Smooth muscle cell (in vitro differentiated cells): ENCODE measurements around the gene RAPGEF4. TPM values are rescaled to one million over a fixed set of nuclear protein-coding genes. Genes with fewer than 3 reads are reported as not detected.

Experiments used
- DNase-seq: peaks from one replicate; lab custom pipeline; 2025; ENCODE audit not compliant: unreplicated experiment; lab: John Stamatoyannopoulos, UW
- H2AFZ ChIP-seq: fragments of 200-600 bp; sonication (generic); 2 replicates; pipeline ENCODE4 v1.6.0; 2016; ENCODE audit warnings: antibody characterized with exemption, low read depth, mild to moderate bottlenecking
- H3F3A ChIP-seq: fragments of 200-600 bp; sonication (generic); 2 replicates; pipeline ENCODE4 v1.6.0; 2017; ENCODE audit warnings: antibody characterized with exemption, low read depth
- H3K27ac ChIP-seq: fragments of 200-600 bp; sonication (generic); 2 replicates; pipeline ENCODE4 v1.5.1; 2016; ENCODE audit warnings: low read depth, mild to moderate bottlenecking
- H3K27me3 ChIP-seq: fragments of 200-600 bp; sonication (generic); 2 replicates; pipeline ENCODE4 v1.6.1; 2016; ENCODE audit warnings: low read depth, mild to moderate bottlenecking
- H3K36me3 ChIP-seq: fragments of 200-600 bp; sonication (generic); 2 replicates; pipeline ENCODE4 v1.5.1; 2016; ENCODE audit warnings: low read depth
- H3K4me1 ChIP-seq: fragments of 200-600 bp; sonication (generic); 2 replicates; pipeline ENCODE4 v1.5.1; 2016; ENCODE audit warnings: low read depth
- H3K4me2 ChIP-seq: fragments of 200-600 bp; sonication (generic); 2 replicates; pipeline ENCODE4 v1.6.0; 2016; ENCODE audit warnings: mild to moderate bottlenecking
- H3K4me3 ChIP-seq: fragments of 200-600 bp; sonication (generic); 2 replicates; pipeline ENCODE4 v1.5.1; 2016; ENCODE audit warnings: mild to moderate bottlenecking
- H3K79me2 ChIP-seq: fragments of 200-600 bp; sonication (generic); 2 replicates; pipeline ENCODE4 v1.6.0; 2016; ENCODE audit warnings: low read depth, mild to moderate bottlenecking
- H3K9ac ChIP-seq: fragments of 200-600 bp; sonication (generic); 2 replicates; pipeline ENCODE4 v1.6.0; 2016; ENCODE audit warnings: low read depth
- H3K9me3 ChIP-seq: fragments of 200-600 bp; sonication (generic); replicated peaks from 2 replicates; pipeline ENCODE4 v1.5.1; 2016; ENCODE audit warnings: low read depth
- H4K20me1 ChIP-seq: fragments of 200-600 bp; sonication (generic); 2 replicates; pipeline ENCODE4 v1.6.0; 2016; ENCODE audit warnings: low read depth
- WGBS: methylation state at CpG from one replicate; pipeline ENCODE4 v1.1.7; 2016; ENCODE audit warnings: low lambda C conversion rate; 5-methylcytosine and 5-hydroxymethylcytosine counted together
- polyA plus RNA-seq: library from polyadenylated mRNA; unstranded; fragments of >200 nt; fragmentation: Nextera tagmentation; extraction: Ambion mirVana; gene quantifications from 2 replicates; pipeline ENCODE4 v1.2.1, GENCODE V29; 2016
- total RNA-seq: library from RNA; depleted of rRNA; stranded (reverse); fragments of >200 nt; gene quantifications from 2 replicates; pipeline ENCODE4 v1.2.3, GENCODE V29; 2014
- TF ChIP-seq, protein P1 (sequence below): fragments of 200-600 bp; sonication (generic); IDR thresholded peaks from 2 replicates; pipeline ENCODE4 v1.5.1; 2017; ENCODE audit warnings: borderline replicate concordance, mild to moderate bottlenecking, antibody characterized with exemption; ENCODE audit not compliant: insufficient read depth, poor library complexity, severe bottlenecking

RAPGEF4 gene
- total and polyA plus RNA-seq, 2 experiments from 2014 or later = 0.35 to 2.7 TPM

GRCh38 chr2:173066887-173067676 lies 331.4 kb downstream of the RAPGEF4 start:
- Histone ChIP-seq H3K9me3 (no peaks in the 10 kb centered on the region), H3K9ac (no peak overlapping the region), H3K79me2 (no peaks in the 10 kb centered on the region), H2AFZ (no peak overlapping the region), H3K27me3 (no peaks in the 10 kb centered on the region), H3K4me2 (no peak overlapping the region), H3K4me3 (no peak overlapping the region), H3K36me3 (no peaks in the 10 kb centered on the region), H3K4me1 (no peaks in the 10 kb centered on the region), H3K27ac (no peak overlapping the region), H4K20me1 (no peaks in the 10 kb centered on the region), H3F3A (no peaks in the 10 kb centered on the region)
- DNase-seq = no peak
- 93% methylated on average over 6 of the region's 6 CpGs for WGBS
- TF ChIP-seq, protein P1, sequence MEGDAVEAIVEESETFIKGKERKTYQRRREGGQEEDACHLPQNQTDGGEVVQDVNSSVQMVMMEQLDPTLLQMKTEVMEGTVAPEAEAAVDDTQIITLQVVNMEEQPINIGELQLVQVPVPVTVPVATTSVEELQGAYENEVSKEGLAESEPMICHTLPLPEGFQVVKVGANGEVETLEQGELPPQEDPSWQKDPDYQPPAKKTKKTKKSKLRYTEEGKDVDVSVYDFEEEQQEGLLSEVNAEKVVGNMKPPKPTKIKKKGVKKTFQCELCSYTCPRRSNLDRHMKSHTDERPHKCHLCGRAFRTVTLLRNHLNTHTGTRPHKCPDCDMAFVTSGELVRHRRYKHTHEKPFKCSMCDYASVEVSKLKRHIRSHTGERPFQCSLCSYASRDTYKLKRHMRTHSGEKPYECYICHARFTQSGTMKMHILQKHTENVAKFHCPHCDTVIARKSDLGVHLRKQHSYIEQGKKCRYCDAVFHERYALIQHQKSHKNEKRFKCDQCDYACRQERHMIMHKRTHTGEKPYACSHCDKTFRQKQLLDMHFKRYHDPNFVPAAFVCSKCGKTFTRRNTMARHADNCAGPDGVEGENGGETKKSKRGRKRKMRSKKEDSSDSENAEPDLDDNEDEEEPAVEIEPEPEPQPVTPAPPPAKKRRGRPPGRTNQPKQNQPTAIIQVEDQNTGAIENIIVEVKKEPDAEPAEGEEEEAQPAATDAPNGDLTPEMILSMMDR = no peak

GRCh38 chr2:173075056-173075780 lies 339.6 kb downstream of the RAPGEF4 start:
- Histone ChIP-seq H3K27me3 (no peaks in the 10 kb centered on the region), H2AFZ (peak overlapping the region; percentile 83), H3K9me3 (no peaks in the 10 kb centered on the region), H3K9ac (peak overlapping the region; percentile 87), H3K27ac (peak overlapping the region; percentile 84), H3K36me3 (no peaks in the 10 kb centered on the region), H3K4me1 (peaks cover 24% of the 10 kb centered on the region), H3K4me2 (peak overlapping the region; percentile 90), H3F3A (peaks cover under 1% of the 10 kb centered on the region), H3K79me2 (peaks cover 28% of the 10 kb centered on the region), H4K20me1 (peaks cover 3% of the 10 kb centered on the region), H3K4me3 (peak overlapping the region; percentile 83)
- DNase-seq = no peak
- WGBS = 6% methylated on average over 23 of the region's 25 CpGs
- TF ChIP-seq, protein P1 = no peak

- H3K27me3 ChIP-seq = no peaks in the 10 kb centered on the region
- H2AFZ ChIP-seq = peak within 1 kb of the TSS; percentile 83
- no peaks in the 10 kb centered on the region for H3K9me3 ChIP-seq
- TF ChIP-seq, protein P1 = peak; percentile 19
- 1% methylated on average over 29 of the region's 106 CpGs for WGBS
- H3K4me2 ChIP-seq = peak within 1 kb of the TSS; percentile 90
- H3K9ac ChIP-seq = peak within 1 kb of the TSS; percentile 87
- peak; percentile 45 for DNase-seq
- peaks cover 3% of the 10 kb centered on the region for H4K20me1 ChIP-seq
- H3K36me3 ChIP-seq = no peaks in the 10 kb centered on the region
- peaks cover 4% of the 10 kb centered on the region for H3F3A ChIP-seq
- H3K4me1 ChIP-seq = peaks cover 24% of the 10 kb centered on the region
- H3K27ac ChIP-seq = peak within 1 kb of the TSS; percentile 84
- H3K79me2 ChIP-seq = peaks cover 34% of the 10 kb centered on the region
- peak within 1 kb of the TSS; percentile 83 for H3K4me3 ChIP-seq
Observed at GRCh38 chr2:173075781-173076580, 340.3 kb downstream of the RAPGEF4 start, which contains the start of gene MAP3K20. Gene MAP3K20, plus strand, starts transcription at chr2:173075846. Its CDS starts 15,186 bp downstream, at chr2:173091032.
